GM21390 (cell line): ENCODE results near the gene CAPN11.
"Not testable (repeated sequence)": the region's sequence is repeated elsewhere in the genome, so short reads cannot be mapped to it uniquely, and the experiment has no call there.

Experiments used
- ATAC-seq: cut with Tn5 transposase; IDR thresholded peaks from one replicate; pipeline ENCODE4 v1.9.1; 2021; ENCODE audit not compliant: unreplicated experiment

The CAPN11 gene

DNA sequence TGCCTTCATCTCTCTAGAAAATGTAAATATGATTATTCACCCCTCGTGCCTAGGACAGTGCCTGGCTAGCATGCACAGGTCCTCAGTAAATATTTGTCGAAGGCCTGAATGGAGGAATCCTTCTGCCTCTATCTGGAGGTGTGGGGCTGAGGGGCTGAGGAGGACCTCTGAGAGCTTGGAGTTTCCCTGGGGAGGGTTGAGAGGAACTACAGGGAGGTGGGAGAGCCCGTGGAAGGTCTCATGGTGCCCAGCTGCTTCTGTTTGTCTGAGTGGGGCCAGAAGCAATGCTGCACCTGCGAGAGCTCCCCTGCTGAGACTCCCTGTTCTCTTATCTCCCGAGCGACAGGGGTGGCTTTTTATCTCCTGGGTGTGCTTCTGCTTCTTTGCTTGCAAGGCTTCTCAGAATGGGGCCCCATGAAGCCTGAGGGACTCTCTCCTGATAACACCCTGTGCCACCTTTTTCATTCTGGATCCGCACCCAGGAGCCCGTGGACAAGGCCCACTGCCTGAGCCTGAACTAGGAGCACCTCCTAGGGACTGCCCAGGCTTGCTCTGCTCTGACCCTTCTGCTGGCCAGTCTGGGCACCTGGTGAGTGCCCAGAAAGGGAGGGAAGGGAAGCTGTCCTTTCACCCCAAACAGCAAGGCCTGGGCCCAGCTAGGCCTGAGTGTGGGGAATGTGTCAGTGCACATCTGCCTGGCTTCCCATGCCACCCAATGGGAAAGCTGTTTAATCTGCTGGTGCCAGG lies 67.1 kb downstream of the CAPN11 start:
- no peak for ATAC-seq

DNA sequence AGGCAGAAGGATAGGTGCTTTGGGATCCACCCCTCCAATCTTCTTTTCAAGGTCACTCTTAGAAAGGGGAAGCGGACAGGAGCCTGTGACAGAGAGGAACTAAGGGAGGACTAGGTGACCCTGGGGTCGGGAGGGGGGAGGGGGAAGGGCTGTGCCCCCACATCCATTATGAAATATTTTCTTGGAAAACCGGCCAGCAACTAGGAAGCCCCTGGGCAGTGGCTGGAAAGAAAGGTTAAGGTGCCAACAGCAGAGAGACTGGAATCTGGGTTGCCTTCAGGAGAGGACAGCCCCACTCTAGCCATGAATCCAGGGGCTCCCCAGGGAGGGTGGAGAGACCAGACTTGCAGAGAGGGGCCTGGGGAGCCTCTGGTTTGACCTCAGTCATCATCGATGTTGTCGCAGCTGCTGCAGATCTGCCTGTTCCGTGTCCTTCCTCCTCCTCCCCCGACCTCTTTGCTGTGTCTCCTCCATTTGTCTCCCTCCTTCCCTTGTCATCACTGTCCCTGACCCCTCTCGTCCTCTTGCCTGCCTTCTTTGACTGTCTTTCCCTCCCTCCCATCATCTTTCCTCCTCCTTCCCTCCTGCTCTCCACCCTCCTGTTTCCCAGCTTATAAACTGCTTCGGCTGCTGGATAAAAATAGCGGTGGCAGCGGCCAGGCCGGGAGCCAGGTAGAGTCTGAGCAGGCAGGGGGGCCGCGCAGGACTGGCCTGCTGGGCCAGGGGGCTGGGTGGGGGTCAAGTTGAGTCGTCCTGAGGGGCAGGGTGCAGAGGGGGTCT lies 67.9 kb downstream of the CAPN11 start:
- ATAC-seq, result no peak

DNA sequence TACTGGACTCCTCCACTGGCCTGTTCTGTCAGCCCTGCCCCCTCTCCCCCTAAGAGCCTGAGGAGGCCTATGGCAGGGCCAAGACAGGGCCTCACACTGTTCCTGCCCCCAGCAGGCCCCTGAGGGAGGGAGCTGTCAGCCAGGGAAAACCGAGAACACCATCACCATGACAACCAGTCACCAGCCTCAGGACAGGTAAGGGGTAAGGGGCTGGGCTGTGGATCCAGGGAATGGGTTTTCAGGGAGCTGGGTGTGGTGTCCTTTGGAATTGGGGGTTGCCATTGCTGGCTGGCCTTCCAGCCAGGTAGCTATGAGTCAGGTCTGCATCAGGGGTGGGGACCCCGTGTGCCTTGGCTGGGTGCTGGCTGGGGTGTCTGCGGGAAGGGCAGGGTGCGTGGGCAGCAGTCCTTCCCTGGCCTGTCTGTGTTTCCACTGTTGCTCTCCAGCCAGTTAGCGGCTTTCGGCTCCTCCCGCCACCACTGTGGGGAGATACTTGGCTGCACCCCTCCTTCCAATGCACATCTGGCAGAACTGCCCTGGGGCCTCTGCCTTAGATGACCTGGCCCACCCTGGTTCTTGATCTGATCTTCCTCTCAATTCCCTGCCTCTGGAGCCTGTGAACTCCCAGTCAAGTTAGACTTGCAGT lies 68.7 kb downstream of the CAPN11 start:
- no peak for ATAC-seq

DNA sequence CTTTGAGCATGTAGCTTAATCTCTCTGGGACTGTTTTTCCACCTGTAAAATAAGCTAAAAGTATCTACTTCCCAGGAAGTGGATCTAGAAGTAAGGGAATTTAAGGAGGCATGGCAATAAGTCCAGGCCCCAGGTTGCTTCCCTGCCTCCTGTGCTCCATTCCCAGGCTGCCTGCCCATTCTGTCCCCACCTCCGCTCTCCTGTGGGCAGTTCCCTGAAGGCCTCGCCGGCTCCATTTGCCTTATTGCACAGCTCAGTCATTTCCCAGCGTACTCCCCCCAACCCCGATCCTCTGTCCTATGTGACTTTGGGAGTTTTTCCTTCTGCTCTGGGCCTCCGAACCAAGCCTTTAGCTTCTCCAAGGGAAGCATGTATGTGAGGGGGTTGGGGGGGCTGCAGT lies 69.4 kb downstream of the CAPN11 start:
- no peak for ATAC-seq

DNA sequence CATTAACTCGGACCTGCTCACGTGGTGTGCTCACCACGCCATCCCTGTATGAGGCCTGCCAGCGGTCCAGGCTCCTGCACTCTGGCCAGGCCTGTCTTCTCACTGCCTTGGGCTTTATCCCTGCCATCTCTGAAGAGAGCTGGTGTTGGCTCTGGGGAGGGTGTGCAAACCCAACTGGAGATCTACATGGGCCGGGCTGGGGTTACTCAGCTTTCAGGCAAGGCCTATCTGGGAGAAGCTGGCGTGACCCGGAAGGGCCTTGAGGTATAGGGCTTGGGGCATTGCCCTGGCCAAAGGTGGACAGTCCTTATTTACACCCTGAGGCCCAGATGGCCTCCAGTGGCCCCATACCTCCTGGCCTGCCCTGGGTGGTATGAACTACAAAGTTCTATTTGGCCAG lies 69.8 kb downstream of the CAPN11 start:
- no peak for ATAC-seq

DNA sequence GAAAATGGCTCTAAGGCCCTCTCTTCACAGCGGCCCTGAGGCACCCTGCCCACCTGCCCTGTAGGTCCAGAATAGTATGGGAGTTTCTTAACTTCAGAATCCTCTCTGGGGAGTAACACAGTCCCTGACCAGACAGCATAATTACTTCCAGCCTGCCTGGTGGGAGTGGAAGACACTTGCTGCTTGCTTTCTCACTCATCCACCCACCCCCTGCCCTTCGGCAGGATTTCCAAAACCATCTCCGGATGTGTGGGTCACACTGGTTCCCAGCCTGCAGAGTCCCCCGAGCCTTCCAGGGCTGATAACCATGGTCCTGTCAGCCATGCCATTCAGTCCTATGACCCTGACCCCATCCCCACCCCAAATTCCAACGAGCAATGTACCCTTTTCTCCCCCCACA lies 70.2 kb downstream of the CAPN11 start:
- no peak for ATAC-seq

DNA sequence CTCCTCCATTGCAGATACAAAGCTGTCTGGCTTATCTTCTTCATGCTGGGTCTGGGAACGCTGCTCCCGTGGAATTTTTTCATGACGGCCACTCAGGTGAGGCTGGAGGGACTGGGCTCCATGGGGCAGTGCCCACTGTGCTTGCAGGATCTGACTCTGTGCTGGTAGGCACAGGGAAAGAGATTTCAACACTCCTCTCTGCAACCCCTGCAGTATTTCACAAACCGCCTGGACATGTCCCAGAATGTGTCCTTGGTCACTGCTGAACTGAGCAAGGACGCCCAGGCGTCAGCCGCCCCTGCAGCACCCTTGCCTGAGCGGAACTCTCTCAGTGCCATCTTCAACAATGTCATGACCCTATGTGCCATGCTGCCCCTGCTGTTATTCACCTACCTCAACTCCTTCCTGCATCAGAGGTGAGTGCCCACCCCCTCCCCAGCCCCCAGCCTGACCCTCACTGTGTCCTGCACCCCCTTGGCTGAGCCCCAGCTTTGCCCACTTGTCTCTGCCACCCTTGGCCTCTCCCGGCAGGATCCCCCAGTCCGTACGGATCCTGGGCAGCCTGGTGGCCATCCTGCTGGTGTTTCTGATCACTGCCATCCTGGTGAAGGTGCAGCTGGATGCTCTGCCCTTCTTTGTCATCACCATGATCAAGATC lies 70.9 kb downstream of the CAPN11 start:
- ATAC-seq, result no peak

DNA sequence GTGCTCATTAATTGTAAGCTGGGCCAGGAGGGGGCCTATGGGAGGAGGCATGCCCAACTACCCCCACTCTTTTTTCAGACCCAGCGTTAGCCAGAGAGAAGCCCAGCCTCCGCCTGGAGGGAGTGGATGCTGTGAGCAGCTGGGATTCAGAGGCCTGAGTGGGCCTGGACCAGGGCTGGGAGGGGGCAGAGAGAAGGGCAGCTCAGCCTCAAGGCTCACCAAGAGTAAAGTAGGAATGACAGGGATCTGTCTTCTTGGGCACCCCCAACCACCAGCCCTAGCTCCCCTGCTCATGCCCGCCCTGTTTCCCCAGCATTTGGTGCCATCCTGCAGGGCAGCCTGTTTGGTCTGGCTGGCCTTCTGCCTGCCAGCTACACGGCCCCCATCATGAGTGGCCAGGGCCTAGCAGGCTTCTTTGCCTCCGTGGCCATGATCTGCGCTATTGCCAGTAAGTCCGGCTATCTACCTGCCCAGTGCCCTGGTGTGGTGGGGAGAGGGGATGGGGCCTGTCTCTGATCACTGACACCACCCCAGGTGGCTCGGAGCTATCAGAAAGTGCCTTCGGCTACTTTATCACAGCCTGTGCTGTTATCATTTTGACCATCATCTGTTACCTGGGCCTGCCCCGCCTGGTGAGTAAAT lies 71.5 kb downstream of the CAPN11 start:
- no peak for ATAC-seq

DNA sequence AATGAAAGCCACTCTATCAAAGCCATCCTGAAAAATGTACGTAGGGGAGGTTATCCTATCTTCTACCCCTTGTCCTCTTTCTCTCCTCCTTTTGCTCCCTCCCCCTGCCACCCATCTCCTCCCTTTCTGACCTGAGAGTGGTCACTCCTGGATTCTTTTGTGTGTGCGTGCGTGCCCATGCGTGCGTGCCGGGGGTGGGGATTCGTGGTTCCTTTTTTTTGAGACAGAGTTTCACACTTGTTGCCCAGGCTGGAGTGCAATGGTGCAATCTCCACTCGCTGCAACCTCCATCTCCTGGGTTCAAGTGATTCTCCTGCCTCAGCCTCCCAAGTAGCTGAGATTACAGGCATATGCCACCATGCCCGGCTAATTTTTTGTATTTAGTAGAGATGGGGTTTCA lies 72.8 kb downstream of the CAPN11 start:
- not testable (repeated sequence) for ATAC-seq

DNA sequence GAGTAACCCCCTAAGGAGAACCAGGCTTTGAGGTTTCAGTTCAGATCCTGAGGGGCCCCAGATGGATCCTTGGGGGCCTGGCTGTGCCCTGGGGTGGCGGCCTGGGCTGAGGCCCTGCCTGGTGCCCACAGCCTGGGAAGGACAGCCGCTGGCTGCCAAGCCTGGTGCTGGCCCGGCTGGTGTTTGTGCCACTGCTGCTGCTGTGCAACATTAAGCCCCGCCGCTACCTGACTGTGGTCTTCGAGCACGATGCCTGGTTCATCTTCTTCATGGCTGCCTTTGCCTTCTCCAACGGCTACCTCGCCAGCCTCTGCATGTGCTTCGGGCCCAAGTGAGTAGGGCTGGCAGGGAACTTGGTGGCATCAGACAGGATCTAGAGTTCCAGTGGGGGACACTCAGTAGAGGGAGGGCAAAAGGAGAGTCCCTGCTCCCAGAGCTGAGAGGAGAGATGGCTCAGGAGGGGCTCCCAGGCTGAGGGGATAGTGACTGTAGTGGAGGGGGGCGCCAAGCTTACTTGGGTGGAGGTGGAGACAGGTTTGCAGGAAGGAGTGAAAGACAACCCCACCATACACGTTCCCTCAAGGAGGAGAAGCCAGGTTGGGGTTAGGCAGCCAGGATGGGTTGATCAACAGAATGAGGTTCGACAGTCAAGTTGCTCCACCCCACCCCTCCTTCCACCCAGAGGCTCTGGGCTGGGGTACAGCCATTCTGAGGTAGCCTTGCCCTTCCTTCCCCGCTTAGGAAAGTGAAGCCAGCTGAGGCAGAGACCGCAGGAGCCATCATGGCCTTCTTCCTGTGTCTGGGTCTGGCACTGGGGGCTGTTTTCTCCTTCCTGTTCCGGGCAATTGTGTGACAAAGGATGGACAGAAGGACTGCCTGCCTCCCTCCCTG lies 74.3 kb downstream of the CAPN11 start:
- no peak for ATAC-seq

DNA sequence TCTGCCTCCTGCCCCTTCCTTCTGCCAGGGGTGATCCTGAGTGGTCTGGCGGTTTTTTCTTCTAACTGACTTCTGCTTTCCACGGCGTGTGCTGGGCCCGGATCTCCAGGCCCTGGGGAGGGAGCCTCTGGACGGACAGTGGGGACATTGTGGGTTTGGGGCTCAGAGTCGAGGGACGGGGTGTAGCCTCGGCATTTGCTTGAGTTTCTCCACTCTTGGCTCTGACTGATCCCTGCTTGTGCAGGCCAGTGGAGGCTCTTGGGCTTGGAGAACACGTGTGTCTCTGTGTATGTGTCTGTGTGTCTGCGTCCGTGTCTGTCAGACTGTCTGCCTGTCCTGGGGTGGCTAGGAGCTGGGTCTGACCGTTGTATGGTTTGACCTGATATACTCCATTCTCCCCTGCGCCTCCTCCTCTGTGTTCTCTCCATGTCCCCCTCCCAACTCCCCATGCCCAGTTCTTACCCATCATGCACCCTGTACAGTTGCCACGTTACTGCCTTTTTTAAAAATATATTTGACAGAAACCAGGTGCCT lies 75.0 kb downstream of the CAPN11 start:
- no peak for ATAC-seq
